RPMI7951 (cell line): ENCODE data around the gene DDX5. TPM values are rescaled to one million over a fixed set of nuclear protein-coding genes. Genes with fewer than 3 reads are reported as not detected.
A peak's percentile ranks its signal among the peaks of the same experiment; 100 is the strongest.

Experiments used
- DNase-seq: peaks from one replicate; pipeline ENCODE4 v3.0.0-alpha.2; 2012; ENCODE audit warnings: low read depth
- total RNA-seq: library from RNA; depleted of rRNA; stranded (reverse); fragments of >200 nt; shearing (Covaris generic); gene quantifications from 2 replicates; pipeline ENCODE4 v1.2.3, GENCODE V29; 2014; rRNA removed

The DDX5 gene
- total RNA-seq, 1 experiment from 2014 or later = 183 TPM

DNA sequence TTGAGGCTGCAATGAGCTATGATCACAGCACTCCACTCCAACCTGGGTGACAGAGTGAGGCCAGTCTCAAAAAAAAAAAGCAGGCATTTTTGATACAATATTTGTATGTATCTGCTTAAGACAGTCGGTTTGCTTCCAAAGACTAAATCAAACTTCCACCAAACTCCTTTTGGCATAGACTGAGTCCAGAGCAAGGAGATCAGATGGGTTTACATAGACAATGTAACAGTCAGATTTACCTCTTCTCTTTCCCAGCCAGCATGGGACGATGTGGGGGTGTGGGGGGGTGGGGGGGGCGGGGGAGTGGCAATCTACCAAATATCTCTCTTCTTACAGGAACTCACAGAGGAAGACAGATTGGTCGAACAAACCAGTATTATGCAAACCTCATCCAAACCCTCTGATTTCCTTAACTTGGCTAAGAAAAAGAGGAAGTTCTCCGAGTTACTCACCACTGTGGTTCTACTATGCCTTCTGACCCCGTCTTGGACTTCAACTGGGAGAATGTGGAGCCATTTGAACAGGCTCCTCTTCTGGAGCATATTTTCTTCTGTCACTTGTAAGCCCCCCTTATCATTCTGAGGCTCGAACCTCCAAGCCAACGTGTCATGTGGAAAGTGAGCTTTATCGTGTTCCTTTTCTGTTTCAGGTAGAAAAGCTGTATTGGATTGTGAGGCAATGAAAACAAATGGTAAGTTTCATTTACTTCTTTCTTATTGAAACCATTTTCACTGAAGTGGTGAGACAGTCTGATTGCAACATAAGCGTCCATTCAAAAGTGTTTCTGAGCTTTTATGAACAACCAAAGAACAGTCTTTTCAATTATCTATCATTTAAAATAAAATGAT lies 57.2 kb downstream of the DDX5 start, which contains the start of gene MILR1:
Gene MILR1, plus strand, starts transcription at position 451 of the 848 bp plus-strand sequence. Its CDS starts 54 bp downstream, at position 505.
- peak; percentile 91 for DNase-seq

Other genes with a start within 250 kb of the DDX5 start
- gene TEX2, start 243.0 kb downstream of the DDX5 start, total RNA-seq = 13.4 and 16.7 TPM in 2 replicates
- gene PECAM1, start 115.4 kb downstream of the DDX5 start, total RNA-seq = 2.5 and 3.1 TPM in 2 replicates
- 21.6 and 23.7 TPM in 2 replicates for gene MILR1, start 57.2 kb downstream of the DDX5 start, total RNA-seq
- 7.7 and 8.1 TPM in 2 replicates for gene POLG2, start 9.2 kb downstream of the DDX5 start, total RNA-seq
- 18.0 and 20.2 TPM in 2 replicates for gene CEP95, start 688 bp upstream of the DDX5 start, total RNA-seq
- 52.1 and 54.5 TPM in 2 replicates for gene SMURF2, start 156.0 kb upstream of the DDX5 start, total RNA-seq